ENCODE data around the gene CDC25C.

DNA sequence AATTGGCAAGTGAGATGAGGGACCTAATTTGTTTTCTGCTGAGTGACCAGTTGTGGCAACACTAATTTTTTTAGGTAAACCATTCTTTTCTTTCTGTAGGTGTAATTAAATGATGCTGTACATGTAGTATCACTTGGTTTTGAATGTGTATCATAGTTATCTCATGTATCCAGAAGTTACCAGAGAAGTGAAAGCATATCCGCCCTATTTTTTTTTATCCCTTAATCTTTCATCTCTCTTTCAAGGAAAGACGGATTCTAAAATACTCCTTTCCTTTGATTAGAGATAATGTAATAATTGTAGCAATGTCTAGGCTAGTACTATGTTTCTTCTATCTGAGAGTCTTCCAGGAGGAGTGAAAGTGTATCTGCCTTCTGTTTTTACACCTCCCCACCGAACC is 28.0 kb upstream of the CDC25C start:
- TF ChIP-seq, protein P1, sequence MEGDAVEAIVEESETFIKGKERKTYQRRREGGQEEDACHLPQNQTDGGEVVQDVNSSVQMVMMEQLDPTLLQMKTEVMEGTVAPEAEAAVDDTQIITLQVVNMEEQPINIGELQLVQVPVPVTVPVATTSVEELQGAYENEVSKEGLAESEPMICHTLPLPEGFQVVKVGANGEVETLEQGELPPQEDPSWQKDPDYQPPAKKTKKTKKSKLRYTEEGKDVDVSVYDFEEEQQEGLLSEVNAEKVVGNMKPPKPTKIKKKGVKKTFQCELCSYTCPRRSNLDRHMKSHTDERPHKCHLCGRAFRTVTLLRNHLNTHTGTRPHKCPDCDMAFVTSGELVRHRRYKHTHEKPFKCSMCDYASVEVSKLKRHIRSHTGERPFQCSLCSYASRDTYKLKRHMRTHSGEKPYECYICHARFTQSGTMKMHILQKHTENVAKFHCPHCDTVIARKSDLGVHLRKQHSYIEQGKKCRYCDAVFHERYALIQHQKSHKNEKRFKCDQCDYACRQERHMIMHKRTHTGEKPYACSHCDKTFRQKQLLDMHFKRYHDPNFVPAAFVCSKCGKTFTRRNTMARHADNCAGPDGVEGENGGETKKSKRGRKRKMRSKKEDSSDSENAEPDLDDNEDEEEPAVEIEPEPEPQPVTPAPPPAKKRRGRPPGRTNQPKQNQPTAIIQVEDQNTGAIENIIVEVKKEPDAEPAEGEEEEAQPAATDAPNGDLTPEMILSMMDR (conservative IDR thresholded peaks at IDR 0.05; ENCODE audit: low read length), result no peak
- no peak for TF ChIP-seq EZH2phosphoT487 (IDR thresholded peaks at IDR 0.05; ENCODE audit: borderline replicate concordance)
